ENCODE measurements around the gene PANX2. TPM values are rescaled to one million over a fixed set of nuclear protein-coding genes. Genes with fewer than 3 reads are reported as not detected.

Gene PANX2
- total RNA-seq, 1 donor from 2014 or later = 0.26 TPM

DNA sequence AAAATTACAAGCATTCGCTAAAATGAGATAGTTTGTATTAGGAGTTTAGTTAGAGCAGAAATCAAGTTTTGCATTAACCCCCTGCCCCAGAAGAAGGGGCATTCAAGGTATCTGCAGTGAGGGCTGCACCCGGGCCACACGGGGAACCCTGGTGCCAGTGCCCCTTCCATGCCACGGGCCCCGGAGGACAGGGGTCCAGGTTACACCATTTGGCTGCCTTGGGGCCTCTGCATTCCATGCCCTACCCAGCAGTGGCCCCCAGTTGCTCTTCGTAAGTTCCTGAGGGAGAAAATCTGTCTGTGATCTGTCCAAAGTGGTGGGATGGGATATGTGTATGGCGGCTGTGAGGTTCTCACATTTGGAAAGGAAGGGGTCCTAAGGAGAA is 16.8 kb upstream of the PANX2 start:
- no peak for FAIRE-seq
- Histone ChIP-seq H3K4me3 (ENCODE audit: low read depth, low read length) (no peak overlapping the region), H3K36me3 (ENCODE audit: control insufficient read depth, insufficient read depth, low read length) (no peaks in the 10 kb centered on the region), H3K27me3 (ENCODE audit: control insufficient read depth, insufficient read depth, low read length) (no peaks in the 10 kb centered on the region)
- DNase-seq (ENCODE audit: low read depth) = no peak
- TF ChIP-seq, protein P1, sequence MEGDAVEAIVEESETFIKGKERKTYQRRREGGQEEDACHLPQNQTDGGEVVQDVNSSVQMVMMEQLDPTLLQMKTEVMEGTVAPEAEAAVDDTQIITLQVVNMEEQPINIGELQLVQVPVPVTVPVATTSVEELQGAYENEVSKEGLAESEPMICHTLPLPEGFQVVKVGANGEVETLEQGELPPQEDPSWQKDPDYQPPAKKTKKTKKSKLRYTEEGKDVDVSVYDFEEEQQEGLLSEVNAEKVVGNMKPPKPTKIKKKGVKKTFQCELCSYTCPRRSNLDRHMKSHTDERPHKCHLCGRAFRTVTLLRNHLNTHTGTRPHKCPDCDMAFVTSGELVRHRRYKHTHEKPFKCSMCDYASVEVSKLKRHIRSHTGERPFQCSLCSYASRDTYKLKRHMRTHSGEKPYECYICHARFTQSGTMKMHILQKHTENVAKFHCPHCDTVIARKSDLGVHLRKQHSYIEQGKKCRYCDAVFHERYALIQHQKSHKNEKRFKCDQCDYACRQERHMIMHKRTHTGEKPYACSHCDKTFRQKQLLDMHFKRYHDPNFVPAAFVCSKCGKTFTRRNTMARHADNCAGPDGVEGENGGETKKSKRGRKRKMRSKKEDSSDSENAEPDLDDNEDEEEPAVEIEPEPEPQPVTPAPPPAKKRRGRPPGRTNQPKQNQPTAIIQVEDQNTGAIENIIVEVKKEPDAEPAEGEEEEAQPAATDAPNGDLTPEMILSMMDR (IDR thresholded peaks at IDR 0.05; ENCODE audit: insufficient read depth, low read length, severe bottlenecking) = no peak

DNA sequence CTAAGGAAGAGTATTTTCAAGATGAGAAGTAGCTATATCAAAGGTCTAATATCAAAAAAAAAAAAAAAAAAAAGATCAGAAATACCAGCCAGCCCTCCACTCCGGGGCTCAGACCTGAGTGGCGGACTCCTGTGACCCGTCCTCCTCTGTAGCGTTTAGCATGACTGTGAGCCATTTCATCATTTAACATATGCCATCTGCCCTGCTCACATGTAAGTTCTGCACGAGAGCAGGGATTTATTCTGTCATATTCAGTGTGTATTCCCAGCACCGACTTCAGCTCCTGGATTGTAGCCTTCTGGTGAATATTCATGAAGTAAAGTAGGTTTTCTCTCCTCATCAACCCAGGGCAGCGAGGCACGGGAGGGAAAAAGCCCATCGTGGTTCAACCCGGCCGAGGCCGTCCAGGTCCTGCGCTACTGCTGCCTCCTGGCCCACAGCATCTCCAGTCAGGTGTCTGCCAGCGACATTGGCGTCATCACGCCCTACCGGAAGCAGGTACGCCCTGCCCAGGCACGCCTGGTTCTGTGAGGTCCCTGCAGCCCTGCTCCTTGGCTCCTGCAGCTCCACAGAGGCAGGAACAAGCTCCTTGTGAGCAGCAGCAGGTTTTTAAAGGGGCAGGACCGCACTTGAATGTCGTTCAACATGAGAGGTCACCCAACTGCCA is 12.7 kb upstream of the PANX2 start:
- peak; percentile 93 for FAIRE-seq
- Histone ChIP-seq H3K27me3 (ENCODE audit: control insufficient read depth, insufficient read depth, low read length) (no peaks in the 10 kb centered on the region), H3K4me3 (ENCODE audit: low read depth, low read length) (no peak overlapping the region), H3K36me3 (ENCODE audit: control insufficient read depth, insufficient read depth, low read length) (no peaks in the 10 kb centered on the region)
- TF ChIP-seq, protein P1 (IDR thresholded peaks at IDR 0.05; ENCODE audit: insufficient read depth, low read length, severe bottlenecking) = no peak
- DNase-seq (ENCODE audit: low read depth) = peak; percentile 71

DNA sequence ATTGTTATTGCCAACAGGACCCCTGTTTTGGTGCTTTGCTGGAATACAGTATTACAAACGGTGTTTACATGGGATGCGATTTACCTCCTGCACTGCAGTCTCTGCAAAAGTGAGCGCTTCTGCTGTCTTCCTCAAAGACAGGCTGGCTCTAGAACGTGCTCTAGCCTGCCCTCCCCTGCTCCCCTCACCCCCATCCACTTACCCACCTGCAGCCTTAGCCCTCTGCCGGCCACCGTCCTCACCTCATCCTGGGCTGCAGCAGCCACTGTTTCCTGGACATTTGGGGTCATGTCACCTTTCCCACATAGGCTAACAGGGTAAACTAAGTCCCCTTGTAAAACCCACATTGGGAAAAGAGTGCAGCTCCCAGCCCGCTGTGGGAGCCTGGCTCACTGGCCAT is 9.6 kb upstream of the PANX2 start:
- DNase-seq (ENCODE audit: low read depth) = no peak
- no peaks in the 10 kb centered on the region for H3K36me3 ChIP-seq (ENCODE audit: control insufficient read depth, insufficient read depth, low read length)
- H3K4me3 ChIP-seq (ENCODE audit: low read depth, low read length) = no peak overlapping the region
- TF ChIP-seq, protein P1 (IDR thresholded peaks at IDR 0.05; ENCODE audit: insufficient read depth, low read length, severe bottlenecking) = no peak
- H3K27me3 ChIP-seq (ENCODE audit: control insufficient read depth, insufficient read depth, low read length) = no peaks in the 10 kb centered on the region
- no peak for FAIRE-seq

DNA sequence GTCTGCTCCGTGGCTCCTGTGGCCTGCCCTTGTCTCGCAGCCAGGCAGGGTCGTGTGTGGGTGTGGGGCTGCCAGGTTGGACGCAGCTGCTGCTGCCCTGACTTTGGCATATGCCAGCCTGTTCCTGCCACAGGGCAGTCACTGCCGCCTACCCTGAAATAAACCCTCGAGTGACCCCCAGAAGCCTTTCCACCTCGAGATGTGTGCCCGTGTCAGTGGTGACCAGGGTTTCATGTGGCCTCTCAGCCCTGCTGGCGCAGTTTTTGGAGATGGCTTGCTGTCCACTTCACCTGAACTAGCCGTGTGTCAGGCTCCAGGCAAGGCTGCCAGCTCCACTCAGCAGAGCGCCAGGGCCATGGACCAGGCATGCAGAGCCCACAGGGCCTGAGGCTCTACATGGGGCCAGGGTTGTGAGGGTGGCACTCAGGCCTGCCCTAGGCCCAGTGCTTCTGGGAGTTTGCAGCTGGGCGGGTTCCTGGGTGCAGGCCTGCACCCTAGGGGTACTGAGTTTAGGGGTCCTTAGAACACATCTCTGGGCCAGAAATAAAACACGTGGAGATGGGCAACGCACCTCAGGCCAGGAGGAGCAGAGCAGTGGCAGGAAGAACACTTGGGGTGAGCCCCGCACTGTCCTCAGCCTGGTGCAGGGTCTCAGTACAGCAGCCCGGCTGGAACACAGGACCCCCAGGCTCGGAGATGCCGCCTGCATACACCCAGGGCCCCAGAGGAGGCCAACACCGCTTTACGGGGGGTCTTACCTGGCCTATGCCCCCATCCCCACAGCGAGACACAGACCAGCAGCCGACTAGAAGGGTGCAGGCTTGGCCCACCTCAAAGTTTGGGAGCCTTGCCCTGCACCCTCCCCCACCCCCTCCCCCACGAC is 8.8 kb upstream of the PANX2 start:
- Histone ChIP-seq H3K4me3 (ENCODE audit: low read depth, low read length) (no peak overlapping the region), H3K27me3 (ENCODE audit: control insufficient read depth, insufficient read depth, low read length) (no peaks in the 10 kb centered on the region), H3K36me3 (ENCODE audit: control insufficient read depth, insufficient read depth, low read length) (no peaks in the 10 kb centered on the region)
- FAIRE-seq (no peak), DNase-seq (ENCODE audit: low read depth) (no peak)
- TF ChIP-seq, protein P1 (IDR thresholded peaks at IDR 0.05; ENCODE audit: insufficient read depth, low read length, severe bottlenecking) = no peak

DNA sequence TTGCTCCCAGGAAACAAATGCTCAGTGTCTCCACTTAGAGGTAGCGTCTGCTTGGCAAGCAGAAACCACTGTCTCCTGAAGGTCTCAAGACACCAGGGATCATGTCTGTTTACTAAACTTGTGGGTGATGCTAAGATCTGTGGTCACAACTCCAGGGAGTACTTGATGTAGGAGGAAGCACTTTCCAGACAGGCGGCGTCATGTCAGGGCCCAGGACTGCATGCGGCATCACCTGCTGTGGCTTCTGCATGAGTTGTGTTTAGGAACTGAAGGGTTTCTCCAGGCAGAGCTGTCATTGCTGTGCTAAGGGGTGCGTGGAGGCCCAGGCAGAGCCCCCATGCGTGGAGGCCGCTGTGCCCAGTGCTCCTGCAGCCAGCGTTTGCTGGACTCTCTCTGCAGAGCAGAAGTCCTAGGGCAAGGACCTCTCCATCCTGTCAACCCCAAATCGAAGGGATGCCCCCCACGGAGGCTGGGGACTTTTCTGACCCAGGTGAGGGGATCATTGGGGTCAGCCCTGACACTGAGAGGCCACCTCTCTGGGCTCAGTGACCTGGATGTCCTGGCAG is 8.1 kb upstream of the PANX2 start:
- H3K4me3 ChIP-seq (ENCODE audit: low read depth, low read length) = no peak overlapping the region
- peak; percentile 18 for FAIRE-seq
- TF ChIP-seq, protein P1 (IDR thresholded peaks at IDR 0.05; ENCODE audit: insufficient read depth, low read length, severe bottlenecking) = no peak
- H3K36me3 ChIP-seq (ENCODE audit: control insufficient read depth, insufficient read depth, low read length) = no peaks in the 10 kb centered on the region
- DNase-seq (ENCODE audit: low read depth) = no peak
- H3K27me3 ChIP-seq (ENCODE audit: control insufficient read depth, insufficient read depth, low read length) = no peaks in the 10 kb centered on the region
